HuH-7.5 (cell line): ENCODE results near the gene CAVIN3.
A peak's percentile ranks its signal among the peaks of the same experiment; 100 is the strongest.
"Not testable (repeated sequence)": the region's sequence is repeated elsewhere in the genome, so short reads cannot be mapped to it uniquely, and the experiment has no call there.

Source experiments
- DNase-seq: peaks from one replicate; pipeline ENCODE4 v3.0.0; 2011; ENCODE audit warnings: low spot score

The CAVIN3 gene

DNA sequence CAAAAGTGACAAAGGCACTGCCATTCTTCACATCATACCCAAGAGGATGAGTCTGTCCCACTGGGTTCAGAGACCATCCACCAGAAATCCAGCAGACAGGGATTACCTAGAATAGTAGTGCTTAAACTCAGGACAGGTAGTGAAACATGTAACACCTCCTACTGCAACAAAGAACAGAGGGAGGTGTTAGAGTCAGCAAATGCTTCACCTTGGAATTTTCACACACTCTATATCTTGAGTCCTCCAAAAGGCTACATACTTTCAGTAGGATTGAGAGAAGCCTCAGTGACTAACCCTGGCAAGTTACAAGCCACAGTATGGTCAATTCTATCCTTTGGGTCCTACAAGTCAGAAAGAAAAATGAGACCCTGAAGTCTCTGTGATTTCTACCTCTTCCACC, 6.0 kb upstream of the CAVIN3 start:
- DNase-seq, result no peak

DNA sequence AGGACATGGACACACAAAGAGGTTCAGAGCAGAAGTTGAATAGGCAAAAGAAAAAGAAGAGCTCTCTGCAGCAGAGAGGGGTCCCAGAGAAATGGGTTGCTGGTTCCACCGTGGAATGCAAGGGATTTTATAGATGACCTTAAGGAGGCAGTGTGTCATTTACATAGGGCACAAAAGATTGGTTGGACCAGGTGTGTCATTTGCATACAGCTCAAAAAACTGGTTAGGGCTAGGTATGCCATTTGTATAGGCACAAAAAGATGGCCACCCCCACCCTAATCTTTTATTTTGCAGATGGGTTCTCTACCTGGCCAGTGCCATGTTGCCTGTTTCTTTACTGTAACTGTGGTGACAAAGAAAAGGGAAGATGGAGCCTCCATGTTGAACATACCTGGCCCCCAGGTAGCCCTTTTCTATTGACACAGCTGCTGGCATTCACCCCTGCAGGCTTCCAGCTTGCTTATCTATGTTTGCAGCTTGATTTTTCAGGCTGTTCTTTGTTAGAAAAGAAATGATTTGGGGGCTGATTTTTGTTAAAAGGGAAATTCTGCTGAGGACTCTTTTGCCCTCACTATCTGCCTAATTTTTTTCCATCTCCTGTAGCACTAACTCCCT, 3.1 kb upstream of the CAVIN3 start:
- DNase-seq, result no peak

DNA sequence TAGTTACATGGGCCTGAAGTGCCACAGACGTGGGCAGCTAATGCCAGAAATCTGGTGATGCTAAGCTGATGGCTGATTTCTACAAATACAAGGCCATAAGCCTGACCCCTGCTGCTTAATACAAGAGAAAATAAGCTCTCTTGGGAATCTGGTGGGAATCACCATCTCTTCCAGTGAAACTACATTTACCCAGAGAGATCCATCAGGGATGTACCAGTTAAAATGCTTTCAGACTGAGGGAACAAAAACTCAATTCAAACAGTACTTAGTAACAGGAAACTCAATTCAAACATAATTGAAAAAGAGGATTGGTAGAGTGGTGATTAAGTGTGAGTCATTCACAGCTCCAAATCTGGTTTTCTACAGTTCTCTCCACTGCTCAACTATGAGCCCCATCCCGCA, 1.7 kb upstream of the CAVIN3 start:
- DNase-seq, result no peak

DNA sequence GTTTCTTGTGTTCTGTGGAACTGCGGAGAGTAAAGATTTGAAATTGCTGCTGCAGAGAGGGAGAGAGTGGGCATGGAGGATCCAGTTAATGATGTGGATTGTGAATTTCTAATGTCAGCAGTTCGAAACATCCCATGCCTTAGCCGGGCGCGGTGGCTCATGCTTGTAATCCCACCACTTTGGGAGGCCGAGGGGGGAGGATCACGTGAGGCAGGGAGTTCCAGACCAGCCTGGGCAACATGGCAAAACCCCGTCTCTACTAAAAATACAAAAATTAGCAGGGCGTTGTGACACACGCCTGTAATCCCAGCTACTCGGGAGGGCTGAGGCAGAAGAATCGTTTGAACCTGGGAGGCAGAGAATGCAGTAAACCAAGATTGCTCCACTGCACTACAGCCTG, 1.1 kb upstream of the CAVIN3 start:
- DNase-seq, result no peak

DNA sequence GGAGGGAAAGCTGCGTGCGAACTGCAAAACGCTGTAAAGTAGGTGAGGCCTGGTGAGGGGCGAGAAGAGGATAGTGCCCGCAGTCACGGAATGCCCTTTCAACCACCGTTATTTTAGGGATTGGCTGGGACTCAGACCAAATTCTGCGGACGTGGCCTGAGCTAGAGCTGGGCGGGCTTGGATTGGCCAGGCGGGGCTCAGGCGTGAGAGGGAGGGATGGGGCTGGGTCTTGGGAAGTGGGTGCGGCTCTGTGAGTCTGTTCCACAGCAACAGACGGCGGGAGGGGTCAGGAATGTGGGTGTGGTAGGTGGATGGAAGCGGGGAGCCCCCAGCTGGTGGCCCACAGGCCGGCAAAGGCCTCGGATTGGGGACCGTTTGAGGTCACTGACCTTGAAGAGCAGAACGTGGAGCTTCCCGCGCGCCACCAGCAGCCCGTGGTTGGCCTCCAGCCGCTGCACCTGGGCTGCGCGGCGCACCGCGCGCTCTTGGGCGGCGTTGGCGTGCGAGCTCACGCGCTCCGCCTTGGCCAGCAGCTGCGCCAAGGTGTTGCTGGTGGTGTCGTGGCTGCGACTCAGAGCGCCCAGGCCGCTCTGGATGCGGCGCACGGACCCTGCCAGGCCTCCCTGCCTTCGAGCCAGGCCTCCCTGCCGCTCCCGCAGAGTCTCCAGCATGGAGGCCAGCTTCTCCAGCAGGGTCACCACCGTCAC, 444 bp downstream of the CAVIN3 start:
- DNase-seq, result no peak

DNA sequence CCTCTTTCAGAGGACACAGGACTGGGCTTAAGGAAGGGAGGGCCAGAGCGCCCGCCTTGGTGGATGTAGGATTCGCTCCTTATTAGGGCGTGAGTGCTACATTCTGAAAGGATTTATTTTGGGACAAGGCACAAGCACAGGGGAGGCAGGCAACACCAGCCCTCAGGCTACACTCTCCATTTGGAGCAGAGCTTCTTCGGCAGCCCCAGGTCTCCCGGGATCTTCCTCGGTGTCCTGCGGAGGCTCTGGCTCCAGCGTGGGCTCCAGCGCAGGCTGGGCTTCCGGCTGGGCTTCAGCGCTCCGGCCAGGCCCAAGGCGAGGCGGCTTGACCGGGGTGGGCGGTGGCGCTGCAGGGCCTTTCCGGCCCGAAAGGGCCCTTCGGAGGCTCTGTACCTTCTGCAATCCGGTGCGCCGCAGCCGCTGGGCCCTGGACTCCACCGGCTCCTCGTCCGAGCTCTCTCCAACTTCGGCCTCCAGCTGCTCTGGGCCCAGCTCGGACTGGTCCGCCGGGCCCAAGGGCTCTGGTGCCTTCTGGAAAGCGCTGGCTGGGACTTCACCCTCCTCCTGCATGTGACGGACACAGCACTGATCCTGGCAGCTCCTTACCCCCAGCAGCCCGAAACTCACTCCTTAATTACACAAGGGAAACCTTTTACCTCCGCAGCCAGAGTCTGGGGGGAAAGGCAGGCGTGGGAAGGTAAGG, 1.1 kb downstream of the CAVIN3 start:
- no peak for DNase-seq

DNA sequence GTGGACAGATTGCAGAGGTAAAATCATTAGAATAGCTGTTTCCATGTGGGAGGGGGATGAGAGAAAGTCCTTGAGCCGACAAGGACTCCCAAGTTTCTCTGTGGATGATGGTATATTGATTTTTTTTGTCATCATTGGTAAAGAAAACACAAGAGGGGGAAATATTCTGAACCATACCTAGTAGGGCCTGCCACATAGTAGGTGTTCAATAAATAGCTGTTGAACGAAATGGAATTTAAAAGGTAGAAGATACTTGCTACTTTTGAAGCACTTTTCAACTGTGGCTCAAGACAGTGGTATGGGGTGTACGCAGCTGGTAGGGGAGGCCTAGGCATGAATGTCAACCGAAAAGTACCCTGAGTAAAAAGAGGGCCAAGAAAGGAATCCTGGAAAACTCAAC, 2.1 kb downstream of the CAVIN3 start:
- no peak for DNase-seq

DNA sequence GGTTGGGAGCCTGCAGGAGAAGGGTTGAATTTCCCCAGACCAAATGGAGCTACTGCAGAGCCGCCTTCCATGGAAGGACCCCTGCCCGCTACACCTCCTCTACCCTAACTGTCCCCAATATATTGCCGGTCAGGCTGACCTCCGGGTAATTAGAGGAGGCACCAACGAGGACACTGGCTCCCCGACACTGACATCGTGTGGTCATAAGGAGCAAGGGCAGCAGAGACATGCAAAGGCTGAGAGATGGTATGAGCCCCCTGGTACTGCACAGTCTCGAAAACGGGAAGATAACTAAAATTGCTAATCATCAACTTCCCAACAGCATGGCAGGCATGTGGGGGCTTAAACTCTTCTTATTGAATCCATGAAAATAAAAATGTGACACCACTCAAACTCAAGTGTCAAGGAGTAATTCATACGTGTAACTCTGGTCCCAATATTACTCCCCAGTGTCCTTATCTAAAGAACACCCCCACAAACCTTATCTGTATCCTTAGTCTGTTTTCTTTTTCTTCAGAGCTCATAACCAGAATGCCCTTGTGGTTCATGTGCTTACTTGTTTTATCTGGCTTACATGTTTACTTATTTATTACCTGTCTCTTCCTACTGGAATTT, 4.4 kb downstream of the CAVIN3 start:
- DNase-seq, result peak; percentile 82

DNA sequence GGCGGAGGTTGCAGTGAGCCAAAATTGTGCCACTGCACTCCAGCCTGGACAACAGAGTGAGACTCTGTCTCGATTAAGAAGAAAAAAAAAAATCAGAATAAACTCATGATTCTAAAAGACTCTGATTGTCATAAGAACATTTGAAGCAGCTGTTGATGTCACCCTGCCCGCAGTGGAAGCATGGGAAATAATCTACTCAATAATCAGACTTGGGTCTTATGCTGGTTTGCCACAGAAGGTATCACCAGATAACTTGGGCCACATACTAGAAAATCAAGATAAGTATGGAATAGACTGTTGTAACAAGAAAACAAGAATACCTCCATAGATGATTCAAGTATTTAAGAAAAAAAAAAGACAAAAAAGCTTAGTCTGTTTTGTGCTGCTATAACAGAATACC, 8.2 kb downstream of the CAVIN3 start:
- no peak for DNase-seq

DNA sequence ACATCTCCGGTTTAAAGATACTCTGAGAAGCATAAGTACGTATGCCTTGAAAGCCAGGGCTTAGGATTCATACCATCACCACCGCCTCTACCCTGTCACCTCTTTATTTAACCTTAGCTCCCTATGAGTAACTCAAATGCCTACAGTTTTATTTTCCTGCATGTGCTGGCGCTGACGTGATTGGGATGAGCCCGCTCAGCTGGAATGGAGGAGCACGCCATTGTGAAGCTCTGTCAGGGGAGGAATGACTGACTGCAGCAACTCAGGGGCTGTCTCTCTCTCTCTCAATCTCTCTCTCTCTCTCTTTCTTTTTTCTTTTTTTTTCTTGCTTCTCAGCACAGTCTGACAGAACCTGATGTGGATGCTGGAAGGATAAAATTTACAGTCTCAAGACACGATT, 12.4 kb downstream of the CAVIN3 start:
- no peak for DNase-seq

DNA sequence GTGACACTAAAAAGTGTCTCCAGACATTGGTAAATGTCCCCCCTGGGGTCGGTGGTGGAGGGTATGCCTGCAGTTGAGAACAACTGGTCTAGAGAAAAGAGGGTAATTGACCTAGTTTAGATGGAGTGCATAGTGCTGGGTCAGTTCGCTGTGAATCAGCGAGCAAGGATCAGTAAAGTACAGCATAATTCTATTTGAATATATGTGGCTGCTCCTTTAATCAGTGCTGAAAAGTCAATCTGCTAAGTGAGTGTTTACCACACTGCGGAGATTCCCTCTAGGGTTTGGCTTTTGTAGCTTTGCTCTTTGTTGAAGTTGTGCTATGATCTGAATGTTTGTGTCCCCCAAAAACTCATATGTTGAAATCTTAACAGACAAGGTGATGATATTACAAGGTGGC, 15.0 kb downstream of the CAVIN3 start:
- no peak for DNase-seq

DNA sequence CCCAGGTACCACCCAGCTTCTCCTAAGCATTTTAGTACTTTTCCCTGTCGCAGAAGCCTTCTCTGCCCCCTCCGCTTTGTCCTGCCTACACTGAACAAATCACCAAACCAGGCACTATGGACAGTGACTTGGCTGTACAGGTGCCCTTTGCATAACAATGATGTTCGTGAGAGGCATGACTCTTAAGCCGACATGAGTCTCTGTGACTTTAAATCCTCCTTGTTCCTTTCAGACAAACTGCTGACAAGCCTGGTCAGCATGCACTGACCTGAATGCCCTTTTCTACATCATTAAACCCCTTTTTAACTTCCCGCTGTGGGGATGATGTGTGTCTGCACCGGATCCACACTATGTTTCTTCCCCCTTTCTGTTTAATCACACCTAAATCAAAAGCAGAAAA, 16.6 kb downstream of the CAVIN3 start:
- DNase-seq, result no peak

DNA sequence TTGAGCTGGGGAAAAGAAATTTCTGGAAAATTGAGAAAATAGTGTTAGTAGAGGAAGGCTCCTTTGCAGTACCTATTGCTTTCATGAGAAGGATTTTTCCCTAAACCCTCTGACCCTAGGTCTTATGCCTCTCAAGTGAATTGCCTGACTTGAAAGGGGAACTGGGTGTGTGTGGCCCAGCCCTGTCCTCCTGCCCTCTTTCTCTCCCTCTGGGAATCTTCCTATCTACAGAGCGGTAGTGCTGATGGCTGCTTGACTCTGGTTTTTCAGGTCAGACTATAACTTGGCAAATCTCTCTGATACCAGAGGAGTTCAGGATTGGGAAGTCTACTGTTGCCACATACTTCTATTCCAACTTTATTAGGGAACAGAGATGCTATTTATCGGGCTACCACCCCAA, 19.2 kb downstream of the CAVIN3 start:
- no peak for DNase-seq

DNA sequence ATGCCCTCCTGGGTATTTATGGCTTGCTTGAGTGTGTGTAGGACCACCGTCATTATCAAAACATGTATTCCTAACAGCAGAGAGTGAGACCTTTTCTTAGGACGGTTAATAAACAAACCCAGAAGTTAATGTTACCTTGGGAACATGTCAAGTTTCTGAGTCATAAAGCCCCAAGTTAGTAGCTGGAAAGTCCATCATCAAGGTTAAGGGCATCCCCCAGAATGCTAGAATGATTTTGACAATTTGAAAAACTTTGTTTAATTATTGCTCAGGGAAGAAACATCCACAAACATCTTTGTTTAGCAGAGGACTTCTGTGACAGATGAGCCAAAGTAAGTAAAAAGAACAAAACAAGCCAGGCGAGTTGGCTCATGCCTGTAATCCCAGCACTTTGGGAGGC, 20.0 kb downstream of the CAVIN3 start:
- no peak for DNase-seq

DNA sequence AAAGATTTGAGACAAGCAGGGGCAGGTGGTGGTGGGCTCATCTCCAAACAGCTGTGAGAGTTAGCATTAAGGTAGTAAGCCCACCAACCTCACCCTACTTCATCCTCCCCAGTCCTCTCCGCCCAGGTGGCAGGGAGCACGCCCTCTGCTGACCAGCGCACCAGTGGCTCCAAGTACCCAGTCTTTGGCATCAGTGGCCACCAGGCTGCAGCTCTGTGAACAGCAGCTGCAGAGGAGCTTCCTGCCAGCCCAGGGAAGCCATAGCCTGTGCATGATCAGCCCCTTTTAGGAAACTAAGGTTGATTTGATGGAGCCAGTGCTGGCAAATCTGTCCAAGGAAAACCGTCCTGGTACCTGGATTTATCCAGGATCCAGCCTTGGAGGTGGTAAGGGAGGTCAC, 21.7 kb downstream of the CAVIN3 start:
- peak; percentile 39 for DNase-seq

DNA sequence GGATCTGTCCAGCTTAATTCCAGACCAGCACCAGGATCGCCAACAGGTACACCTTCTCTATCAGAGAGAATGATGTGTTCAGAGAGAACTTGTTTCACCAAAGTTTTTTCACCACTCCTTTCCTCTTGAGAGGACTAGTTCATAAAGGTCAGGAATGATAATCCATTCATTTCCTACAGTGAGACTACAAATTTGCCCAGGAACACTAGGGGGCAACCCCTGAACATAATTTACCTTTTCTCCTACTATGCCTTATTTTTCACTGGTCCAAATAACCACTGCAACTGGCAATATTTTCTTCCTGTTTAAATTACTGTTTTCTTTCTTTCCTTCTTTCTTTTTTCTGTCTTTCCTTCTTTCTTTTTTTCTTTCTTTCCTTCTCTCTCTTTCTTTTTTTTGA, 22.5 kb downstream of the CAVIN3 start:
- no peak for DNase-seq

DNA sequence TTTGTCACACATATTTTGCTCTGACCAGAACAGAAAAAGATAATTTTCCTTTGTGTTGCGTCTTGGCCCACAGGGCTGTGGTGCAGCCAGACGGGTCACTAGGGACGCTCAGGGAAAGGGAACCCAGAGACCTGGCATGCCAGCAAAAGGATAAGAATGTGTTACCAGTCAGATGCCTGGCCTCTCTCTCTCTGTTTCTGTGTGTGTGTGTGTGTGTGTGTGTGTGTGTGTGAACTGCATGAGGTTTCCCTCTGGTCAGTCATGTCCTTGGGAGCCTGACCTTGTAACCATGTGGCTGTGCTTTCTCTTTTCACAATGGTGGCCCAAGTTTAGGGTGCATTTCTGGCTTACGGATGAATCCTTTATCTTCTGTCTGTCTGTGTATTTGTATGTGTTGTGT, 35.3 kb downstream of the CAVIN3 start:
- no peak for DNase-seq

DNA sequence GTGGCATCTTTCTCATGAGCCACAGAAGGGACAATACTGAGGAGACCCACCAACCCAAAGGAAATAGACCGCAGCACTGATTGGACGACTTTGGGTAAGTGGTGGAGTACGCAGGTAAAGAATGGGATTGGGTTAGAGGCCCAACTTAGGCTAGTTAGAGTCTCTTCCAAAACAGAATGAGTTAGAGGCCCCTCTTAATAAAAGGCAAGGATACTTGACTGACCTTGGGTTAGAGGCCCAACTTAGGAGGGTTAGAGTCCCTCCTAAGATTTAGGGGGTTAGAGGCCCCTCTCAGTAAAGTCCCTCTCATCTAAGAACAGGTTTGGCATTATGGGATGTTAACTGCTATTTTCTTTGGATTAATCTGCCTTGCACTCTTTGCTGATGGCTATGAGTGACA, 36.1 kb downstream of the CAVIN3 start:
- DNase-seq, result no peak

DNA sequence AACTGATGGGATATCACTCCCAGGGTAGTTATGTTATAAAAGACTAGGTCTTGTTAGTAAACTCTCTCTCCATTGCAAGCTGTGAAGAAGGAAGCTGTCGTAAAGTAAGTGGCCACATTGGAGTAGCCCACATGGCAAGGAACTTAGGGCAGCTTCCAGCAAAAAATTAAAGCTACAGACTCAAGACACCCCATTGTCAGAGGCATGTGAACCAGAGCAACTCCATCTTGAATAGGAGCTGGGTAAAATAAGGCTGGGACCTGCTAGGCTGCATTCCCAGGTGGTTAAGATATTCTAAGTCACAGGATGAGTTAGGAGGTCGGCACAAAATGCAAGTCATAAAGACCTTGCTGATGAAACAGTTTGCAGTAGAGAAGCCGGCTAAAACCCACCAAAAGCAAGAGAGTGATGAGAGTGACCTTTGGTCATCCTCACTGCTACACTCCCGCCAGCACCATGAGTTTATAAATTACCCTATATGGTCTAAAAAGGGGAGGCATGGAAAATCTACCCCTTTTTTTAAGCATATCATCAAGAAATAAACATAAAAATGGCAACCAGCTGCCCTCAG, 36.8 kb downstream of the CAVIN3 start:
- DNase-seq, result no peak

DNA sequence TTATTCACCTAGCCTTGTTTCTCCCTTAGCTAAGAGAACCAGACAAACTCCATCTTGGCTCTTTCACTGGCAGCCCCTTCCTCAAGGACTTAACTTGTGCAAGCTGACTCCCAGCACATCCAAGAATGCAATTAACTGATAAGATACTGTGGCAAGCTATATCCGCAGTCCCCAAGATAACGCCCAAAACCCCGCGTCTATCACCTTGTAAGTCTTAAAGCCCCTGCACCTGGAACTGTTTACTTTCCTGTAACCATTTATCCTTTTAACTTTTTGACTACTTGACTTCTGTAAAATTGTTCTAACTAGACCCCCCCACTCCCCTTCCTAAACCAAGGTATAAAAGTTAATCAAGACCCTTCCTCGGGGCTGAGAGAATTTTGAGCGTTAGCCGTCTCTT, 39.5 kb downstream of the CAVIN3 start:
- not testable (repeated sequence) for DNase-seq

DNA sequence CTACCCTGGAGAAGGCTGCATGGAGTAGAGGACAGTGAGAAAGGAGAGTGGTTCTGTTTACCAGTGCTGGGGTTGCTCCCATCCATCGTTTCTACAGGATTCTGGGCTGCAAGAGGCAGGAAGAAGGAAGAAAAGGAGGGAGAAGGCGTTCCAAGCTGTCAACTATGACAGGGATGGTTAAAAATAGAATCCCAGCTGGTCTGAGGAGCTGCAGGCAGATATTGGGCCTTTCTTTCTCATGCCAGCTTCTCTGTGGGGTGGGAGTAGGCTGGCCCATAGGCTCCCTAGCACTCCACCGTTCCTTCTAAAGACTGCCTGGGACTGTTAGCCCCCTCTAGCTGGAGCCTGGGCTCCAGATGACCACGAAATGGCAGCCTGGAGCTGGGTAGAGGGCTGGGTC, 47.1 kb downstream of the CAVIN3 start:
- no peak for DNase-seq

DNA sequence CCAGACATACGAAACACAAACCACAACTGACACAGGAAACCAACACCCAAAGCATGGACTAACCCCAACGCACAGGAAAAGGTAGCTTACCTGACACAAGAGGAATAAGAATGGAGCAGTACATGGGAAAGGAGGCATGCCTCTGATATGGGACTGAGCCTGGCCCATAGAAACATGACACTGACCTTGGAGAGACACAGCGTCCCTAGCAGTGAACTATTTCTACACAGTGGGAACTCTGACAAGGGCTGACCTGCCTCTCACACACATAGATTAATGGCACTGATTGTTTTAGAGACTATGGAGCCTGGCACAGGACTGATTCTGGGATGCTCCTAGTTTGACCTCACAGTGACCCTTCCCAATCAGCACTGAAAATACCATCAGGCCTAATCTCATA, 48.7 kb downstream of the CAVIN3 start:
- no peak for DNase-seq
